ENCODE measurements around the gene RGMA.
"Not testable (repeated sequence)": the region's sequence is repeated elsewhere in the genome, so short reads cannot be mapped to it uniquely, and the experiment has no call there.

RGMA gene

DNA sequence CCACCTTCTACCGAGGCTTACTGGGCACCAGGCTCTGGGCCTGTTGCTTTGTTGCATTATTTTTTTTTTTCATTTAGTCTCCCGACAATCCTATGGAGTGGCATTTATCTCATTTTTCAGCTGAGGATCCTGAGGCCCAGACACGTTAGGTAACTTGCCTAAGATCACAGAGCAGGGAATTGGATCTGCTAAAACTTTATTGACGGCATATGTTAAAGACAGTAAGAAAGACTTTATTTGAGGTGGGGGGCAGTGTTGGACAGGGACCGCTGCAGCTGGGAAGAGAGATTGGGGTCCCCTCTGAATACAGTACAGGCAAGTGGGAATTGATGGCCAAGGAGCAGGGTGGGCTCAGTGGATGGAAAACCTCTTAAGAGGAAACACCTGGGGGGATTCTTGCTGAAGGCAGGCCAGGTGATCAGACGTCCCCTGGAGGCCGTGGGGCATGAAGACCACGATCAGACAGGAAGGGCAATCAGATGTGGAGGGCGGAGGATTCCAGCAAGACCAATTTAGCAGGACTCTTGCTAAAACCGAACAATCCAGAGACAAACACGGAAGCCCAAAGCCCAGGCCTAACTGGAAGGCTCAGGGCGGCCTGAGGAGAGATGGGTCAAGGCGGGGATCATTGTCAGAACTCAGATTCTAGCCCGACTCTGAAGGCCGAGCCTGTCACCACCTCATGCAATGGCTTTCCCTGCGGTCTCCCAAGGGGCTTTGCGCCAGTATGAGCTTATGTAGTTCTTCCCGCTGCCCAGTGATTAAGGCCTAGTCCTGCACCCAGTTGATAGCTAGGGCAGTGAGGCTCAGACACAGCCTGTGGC lies 53.7 kb downstream of the RGMA start:
- DNase-seq (ENCODE audit: low read depth, low spot score) = no peak

DNA sequence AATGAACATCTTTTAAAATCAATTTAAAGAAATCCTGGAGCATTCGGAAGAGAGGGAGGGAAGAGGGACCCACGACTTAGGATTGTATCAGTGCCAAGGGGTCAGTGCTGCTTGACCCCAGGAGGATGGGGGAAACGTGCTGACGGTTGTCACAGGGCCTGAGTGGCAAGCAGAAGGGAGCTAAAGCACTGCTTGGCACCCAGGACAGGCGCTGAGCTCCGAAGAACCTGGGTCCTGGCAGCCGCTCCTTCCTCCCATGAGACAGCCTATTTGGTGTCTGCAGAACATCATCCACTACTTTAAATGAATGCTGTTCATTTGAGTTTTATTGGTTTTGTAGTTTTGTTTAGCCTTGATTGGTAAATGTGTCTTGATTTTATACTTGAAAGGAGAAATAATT lies 54.5 kb downstream of the RGMA start:
- no peak for DNase-seq (ENCODE audit: low read depth, low spot score)

GRCh38 chr15:93033434-93034045 lies 55.5 kb downstream of the RGMA start:
- no peak for DNase-seq (ENCODE audit: low read depth, low spot score)

GRCh38 chr15:93032515-93033206 lies 56.4 kb downstream of the RGMA start:
- not testable (repeated sequence) for DNase-seq (ENCODE audit: low read depth, low spot score)

DNA sequence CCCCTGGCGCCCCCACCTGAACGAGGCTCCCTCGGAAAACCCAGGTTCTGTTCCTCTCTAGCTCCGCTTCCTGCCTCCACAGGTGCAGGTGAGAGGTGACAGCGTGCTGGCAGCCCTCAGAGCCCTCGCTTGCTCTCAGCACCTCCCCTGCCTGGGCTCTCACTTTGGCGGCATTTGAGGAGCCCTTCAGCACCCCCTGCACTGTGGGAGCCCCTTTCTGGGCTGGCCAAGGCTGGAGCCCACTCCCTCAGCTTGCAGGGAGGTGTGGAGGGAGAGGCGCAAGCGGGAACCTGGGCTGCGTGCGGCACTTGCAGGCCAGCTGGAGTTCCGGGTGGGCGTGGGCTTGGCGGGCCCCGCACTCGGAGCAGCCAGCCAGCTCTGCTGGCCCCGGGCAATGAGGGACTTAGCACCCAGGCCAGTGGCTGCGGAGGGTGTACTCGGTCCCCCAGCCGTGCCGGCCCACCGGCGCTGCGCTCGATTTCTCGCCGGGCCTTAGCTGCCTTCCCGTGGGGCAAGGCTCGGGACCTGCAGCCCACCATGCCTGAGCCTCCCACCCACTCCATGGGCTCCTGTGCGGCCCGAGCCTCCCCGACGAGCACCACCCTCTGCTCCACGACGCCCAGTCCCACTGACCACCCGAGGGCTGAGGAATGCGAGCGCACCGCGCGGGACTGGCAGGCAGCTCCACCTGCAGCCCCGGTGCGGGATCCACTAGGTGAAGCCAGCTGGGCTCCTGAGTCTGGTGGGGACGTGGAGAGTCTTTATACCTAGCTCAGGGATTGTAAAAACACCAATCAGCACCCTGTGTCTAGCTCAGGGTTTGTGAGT lies 57.2 kb downstream of the RGMA start:
- not testable (repeated sequence) for DNase-seq (ENCODE audit: low read depth, low spot score)

DNA sequence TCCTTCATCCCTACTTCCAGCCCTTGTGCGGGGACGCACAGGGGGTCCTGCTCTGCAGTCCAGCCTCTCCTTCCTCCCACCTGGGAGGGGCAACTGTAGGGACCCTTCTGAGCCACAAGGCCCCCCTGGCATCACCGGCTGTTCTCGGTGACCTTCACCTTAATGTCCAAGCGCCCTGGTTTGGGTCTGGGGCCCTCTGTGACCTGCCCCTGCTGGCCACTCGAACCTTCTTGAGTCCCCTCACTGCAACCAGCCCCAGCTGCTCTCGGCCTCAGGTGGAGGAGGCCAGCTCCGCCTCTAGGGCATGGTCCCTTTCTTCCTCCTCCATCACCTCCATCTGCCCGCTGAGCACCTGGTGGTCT lies 57.9 kb downstream of the RGMA start:
- DNase-seq (ENCODE audit: low read depth, low spot score) = no peak

- no peak for DNase-seq (ENCODE audit: low read depth, low spot score)
These were observed 58.4 kb downstream of the RGMA start for GRCh38 chr15:93030430-93031102.

- no peak for DNase-seq (ENCODE audit: low read depth, low spot score)
These were observed 59.1 kb downstream of the RGMA start for GRCh38 chr15:93029836-93030429.

DNA sequence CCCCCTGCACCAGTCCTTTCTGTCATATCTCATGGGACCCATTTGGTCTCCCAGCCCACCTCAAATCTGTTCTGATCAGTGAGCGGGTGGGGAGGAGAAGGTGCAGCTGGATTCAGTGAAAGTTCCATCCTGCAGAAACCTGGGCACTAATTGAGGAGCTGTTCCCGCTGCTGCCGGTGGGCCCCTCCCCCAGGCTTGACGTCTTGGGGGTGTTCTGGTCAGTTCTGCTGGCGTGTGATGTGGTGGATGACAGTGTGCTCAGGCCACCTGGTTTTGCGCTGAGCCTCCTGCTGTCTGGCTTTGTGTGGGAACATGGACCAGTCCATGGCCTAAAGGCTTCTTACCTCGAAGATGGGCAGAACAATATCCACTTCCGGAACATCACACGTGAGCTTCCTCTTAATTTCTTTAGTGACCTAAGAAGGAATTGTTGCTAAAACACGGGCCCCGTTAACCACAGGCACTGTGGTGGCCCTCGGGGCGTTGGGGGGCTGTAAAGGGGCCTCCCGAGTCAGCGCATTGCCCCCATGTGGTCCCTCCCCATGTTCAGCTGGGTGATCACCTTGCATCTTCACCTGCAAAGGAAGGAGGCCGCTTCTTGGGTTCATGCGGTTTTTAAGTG lies 59.7 kb downstream of the RGMA start:
- no peak for DNase-seq (ENCODE audit: low read depth, low spot score)

DNA sequence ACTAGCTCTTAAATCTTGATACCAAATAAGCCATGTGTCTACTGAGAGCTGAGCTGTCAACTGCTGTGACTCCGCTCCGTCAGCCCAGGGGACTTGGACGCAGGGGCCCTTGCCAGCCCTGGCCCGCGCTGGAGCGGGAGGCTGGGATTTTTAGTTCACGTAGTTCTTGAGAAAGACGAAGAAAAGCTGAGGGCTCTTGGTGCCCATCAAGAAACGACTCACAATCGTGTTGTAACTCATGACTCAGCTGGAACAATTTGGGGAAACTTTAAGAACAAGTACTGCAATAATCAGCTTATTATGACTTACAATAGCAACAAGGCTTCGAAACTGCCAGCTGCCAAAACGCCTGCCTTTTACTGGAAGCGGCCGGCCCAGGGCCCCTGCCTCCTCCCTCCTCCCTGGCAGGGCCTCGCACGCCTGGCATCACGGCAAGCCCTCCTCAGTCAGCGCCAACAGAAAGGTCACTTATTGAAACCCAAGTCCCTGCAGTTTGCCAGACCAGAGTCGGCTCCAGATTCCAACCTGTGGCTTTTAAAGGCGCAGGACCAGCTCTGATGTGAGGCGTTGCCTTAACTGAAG lies 60.3 kb downstream of the RGMA start:
- no peak for DNase-seq (ENCODE audit: low read depth, low spot score)

DNA sequence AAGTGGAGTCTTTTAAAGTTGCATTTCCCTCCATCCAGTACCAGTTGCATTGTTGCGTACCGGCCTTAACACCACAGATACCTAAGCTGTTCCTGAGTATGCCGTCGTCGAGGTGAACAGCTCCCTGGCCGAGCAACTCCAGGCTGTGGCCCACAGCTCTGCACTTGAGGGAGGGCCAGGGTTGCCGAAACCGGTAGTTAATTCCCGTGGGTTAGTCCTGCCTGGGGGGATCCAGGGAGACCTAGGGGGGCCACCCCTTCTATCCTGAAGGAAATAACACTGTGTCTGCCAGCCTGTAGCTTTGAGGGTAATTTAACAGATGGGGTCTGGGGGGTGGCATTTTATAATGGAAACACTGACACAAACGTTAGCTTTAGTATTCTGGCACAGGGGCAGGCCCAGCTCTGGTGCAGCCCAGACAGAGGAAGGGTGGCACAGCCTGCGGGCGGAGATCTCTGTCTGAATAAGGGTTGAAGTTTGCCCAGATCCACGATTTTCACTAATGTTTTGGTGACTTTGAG lies 60.8 kb downstream of the RGMA start:
- no peak for DNase-seq (ENCODE audit: low read depth, low spot score)

DNA sequence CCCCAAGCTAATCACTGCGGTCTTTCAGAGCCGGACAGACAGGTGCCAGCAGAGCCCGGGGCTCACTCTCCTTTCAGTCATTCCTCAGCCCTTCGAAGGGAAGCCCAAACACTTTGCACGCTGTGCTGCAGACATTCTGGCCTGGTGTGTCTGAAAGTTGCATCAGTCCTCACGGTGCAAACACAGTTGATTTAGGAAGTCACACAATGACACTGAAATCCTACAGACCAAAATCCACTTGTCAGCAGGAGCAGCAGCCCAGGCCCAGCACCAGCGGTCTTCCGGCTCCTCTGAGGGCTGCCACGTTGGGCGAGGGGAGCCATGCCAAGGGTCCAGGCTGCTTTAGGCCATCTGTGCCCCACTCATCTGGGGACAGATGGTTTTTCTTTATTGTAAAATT lies 61.6 kb downstream of the RGMA start:
- no peak for DNase-seq (ENCODE audit: low read depth, low spot score)

DNA sequence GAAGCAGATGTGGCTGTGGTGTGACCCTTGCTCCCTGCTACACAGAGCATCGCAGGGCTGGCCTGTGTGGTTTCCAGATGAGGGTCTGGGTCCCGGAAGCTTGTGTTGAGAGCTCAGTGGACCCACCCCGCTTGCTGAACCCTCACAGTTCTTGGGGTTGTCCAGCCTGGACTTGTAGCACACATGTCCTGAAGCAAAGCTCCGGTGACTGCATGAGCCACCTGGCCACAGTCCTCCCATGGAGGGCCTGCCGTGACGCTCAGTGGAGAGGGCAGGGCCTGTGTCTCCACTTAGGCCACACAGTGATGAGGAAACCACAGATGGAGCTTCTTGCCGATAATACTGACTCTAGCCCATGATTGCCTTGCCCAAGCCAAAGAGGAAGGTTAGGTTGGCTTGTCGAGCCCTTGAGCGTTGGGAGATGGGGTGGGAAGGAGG lies 62.6 kb downstream of the RGMA start:
- no peak for DNase-seq (ENCODE audit: low read depth, low spot score)

DNA sequence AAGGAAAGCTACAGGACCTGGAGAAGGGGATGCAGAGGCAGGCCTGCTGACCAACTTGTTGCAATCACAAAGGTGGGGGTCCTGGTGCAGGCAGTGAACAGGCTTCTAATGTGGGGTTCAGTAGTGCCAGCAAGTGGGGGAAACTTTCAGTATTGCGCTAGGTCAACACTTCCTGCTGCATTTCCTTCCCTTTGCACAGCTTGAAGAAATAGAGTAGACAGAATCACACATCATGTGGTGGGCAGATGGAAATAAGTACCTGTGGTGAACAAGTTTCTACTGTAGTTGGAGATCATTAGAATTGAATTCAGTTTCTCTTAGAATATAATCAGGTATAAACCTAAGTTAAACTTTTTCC lies 63.4 kb downstream of the RGMA start:
- DNase-seq (ENCODE audit: low read depth, low spot score) = no peak

GRCh38 chr15:93024716-93025624 lies 64.0 kb downstream of the RGMA start:
- no peak for DNase-seq (ENCODE audit: low read depth, low spot score)

GRCh38 chr15:93024293-93024692 lies 64.7 kb downstream of the RGMA start:
- no peak for DNase-seq (ENCODE audit: low read depth, low spot score)

DNA sequence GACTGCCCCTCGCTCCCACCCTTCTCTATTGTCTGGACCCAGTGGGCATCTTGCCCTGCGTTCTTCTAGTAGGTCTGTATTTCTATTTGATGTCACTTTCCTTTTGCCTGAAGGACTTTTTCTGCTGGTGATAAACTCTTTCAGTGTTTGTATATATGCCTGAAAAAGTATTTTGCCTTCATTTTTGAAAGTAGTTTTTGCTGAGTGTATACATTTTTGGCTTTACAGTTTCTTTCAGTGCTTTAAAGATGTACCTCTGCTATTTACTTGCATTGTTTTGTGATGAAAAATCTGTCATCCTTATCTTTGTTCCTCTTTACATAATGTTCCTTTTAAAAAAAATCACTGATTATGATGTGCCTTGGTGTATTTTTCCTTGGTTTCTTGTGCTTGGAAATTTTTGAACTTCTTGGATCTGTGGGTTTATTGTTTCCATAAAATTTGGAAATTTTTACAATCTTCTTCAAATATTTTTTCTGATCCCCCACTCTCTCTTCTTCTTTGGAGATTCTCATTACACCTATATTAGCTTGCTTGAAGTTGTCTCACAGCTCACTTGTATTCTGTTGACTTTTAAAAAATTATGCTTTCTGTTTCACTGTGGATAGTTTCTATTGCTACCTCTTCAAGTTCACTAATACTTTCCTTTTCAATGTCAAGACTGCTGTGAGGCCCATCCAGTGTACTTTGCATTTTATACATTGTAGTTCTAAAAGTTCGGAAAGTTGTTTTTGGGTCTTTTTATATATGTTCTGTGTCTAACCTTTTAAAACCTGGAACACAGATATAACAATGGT lies 67.8 kb downstream of the RGMA start:
- DNase-seq (ENCODE audit: low read depth, low spot score) = no peak

DNA sequence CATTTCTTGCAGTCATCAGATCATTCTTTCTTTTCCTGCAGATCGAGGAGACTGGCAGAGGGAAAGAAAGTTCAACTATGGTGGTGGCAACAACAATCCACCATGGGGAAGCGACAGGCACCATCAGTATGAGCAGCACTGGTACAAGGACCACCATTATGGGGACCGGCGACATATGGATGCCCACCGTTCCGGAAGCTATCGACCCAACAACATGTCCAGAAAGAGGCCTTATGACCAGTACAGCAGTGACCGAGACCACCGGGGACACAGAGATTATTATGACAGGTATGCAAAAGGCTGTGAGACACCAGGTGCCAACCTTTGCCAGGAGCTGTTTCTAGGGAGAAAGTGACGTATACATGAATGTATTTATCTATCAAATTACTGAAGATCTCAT lies 69.0 kb downstream of the RGMA start:
- DNase-seq (ENCODE audit: low read depth, low spot score) = no peak
